M059J (cell line): ENCODE results near the gene DALRD3. TPM values are rescaled to one million over a fixed set of nuclear protein-coding genes. Genes with fewer than 3 reads are reported as not detected.
A peak's percentile ranks its signal among the peaks of the same experiment; 100 is the strongest.

Experiments used
- DNase-seq: peaks from one replicate; pipeline ENCODE4 v3.0.0-alpha.2; 2012; ENCODE audit warnings: low read depth
- total RNA-seq: library from RNA; depleted of rRNA; stranded (reverse); fragments of >200 nt; shearing (Covaris generic); gene quantifications from 2 replicates; pipeline ENCODE4 v1.2.3, GENCODE V29; 2014

The DALRD3 gene
- total RNA-seq, 1 experiment from 2014 or later, result 23.2 TPM

- DNase-seq, result no peak
Observed at GRCh38 chr3:49005998-49006397, 12.4 kb downstream of the DALRD3 start.

- no peak for DNase-seq
Observed at GRCh38 chr3:49005303-49005680, 13.1 kb downstream of the DALRD3 start.

- DNase-seq, result no peak
Observed at GRCh38 chr3:49004352-49005302, 13.8 kb downstream of the DALRD3 start.

- no peak for DNase-seq
Observed at GRCh38 chr3:49001155-49001554, 17.2 kb downstream of the DALRD3 start.

- no peak for DNase-seq
Observed at GRCh38 chr3:48999085-48999858, 19.1 kb downstream of the DALRD3 start.

- DNase-seq, result no peak
Observed at GRCh38 chr3:48997714-48998637, 20.4 kb downstream of the DALRD3 start.

GRCh38 chr3:48997102-48997635, 21.2 kb downstream of the DALRD3 start:
- no peak for DNase-seq

- DNase-seq, result no peak
Observed at GRCh38 chr3:48996640-48997039, 21.7 kb downstream of the DALRD3 start.

- DNase-seq, result no peak
Observed at GRCh38 chr3:48993834-48994233, 24.5 kb downstream of the DALRD3 start.

- no peak for DNase-seq
Observed at GRCh38 chr3:48991851-48992545, 26.4 kb downstream of the DALRD3 start.

- no peak for DNase-seq
Observed at GRCh38 chr3:48990636-48991469, 27.5 kb downstream of the DALRD3 start.

GRCh38 chr3:48989796-48990635, 28.4 kb downstream of the DALRD3 start, which contains the start of gene P4HTM:
P4HTM (plus strand) TSS chr3:48990241; CDS start chr3:48990257, 16 bp downstream.
- DNase-seq, result peak; percentile 87

- DNase-seq, result peak; percentile 49
Observed at GRCh38 chr3:48989126-48989795, 29.1 kb downstream of the DALRD3 start.

GRCh38 chr3:48985831-48986376, 32.5 kb downstream of the DALRD3 start:
- DNase-seq, result no peak

GRCh38 chr3:48984663-48985062, 33.7 kb downstream of the DALRD3 start:
- DNase-seq, result peak; percentile 10

GRCh38 chr3:48983096-48983495, 35.3 kb downstream of the DALRD3 start:
- DNase-seq, result no peak

GRCh38 chr3:48982686-48983085, 35.7 kb downstream of the DALRD3 start:
- DNase-seq, result no peak

GRCh38 chr3:48982016-48982415, 36.4 kb downstream of the DALRD3 start:
- DNase-seq, result no peak
